Activated CD4-positive, alpha-beta memory T cell treated with anti-CD3 and anti-CD28 coated beads for 36 hours (primary cell): Measurements from ENCODE around the gene ARF5. TPM values are rescaled to one million over a fixed set of nuclear protein-coding genes. Genes with fewer than 3 reads are reported as not detected.

ENCODE experiments used
- CTCF ChIA-PET: fragments of 350-600 bp; sonication (Branson Sonifier 250); formaldehyde crosslinking; loops from one replicate; lab custom pipeline; 2021; ENCODE audit warnings: antibody characterized with exemption, inconsistent platforms; lab: Charles Lee
- POLR2A ChIA-PET: fragments of 350-600 bp; sonication (Branson Sonifier 250); formaldehyde crosslinking; loops from one replicate; lab custom pipeline; 2021; ENCODE audit warnings: antibody characterized with exemption; lab: Charles Lee
- DNase-seq: peaks from one replicate; pipeline ENCODE4 v3.0.0-alpha.2; 2020
- H3K27ac Mint-ChIP-seq: one replicate; pipeline ENCODE4 v1.8.0; 2021; ENCODE audit warnings: mixed read lengths
- H3K27me3 Mint-ChIP-seq: one replicate; pipeline ENCODE4 v1.8.0; 2021; ENCODE audit warnings: mixed read lengths
- H3K36me3 Mint-ChIP-seq: one replicate; pipeline ENCODE4 v1.8.0; 2021; ENCODE audit warnings: mixed read lengths
- H3K4me1 Mint-ChIP-seq: one replicate; pipeline ENCODE4 v1.8.0; 2021; ENCODE audit warnings: low read depth, mixed read lengths
- H3K4me3 Mint-ChIP-seq: one replicate; pipeline ENCODE4 v1.8.0; 2021; ENCODE audit warnings: mild to moderate bottlenecking, mixed read lengths
- H3K9me3 Mint-ChIP-seq: one replicate; pipeline ENCODE4 v1.8.0; 2021; ENCODE audit warnings: mixed read lengths
- intact Hi-C: fragments of 100-400 bp; cut with micrococcal nuclease; formaldehyde crosslinking; loops from one replicate; pipeline ENCODE4 v1.15.1; 2023
- total RNA-seq, 2 experiments: library from RNA; stranded (reverse); gene quantifications; one replicate each; pipeline ENCODE4 v1.2.3, GENCODE V29; 2021

ARF5 gene
- total RNA-seq, 2 experiments from 2014 or later: 128 to 129 TPM

GRCh38 chr7:127578036-127578684 lies 10.1 kb upstream of the ARF5 start:
- Mint-ChIP-seq H3K27ac (no peak overlapping the region), H3K27me3 (no peaks in the 10 kb centered on the region)
- intact Hi-C loops: no loop called here

DNA sequence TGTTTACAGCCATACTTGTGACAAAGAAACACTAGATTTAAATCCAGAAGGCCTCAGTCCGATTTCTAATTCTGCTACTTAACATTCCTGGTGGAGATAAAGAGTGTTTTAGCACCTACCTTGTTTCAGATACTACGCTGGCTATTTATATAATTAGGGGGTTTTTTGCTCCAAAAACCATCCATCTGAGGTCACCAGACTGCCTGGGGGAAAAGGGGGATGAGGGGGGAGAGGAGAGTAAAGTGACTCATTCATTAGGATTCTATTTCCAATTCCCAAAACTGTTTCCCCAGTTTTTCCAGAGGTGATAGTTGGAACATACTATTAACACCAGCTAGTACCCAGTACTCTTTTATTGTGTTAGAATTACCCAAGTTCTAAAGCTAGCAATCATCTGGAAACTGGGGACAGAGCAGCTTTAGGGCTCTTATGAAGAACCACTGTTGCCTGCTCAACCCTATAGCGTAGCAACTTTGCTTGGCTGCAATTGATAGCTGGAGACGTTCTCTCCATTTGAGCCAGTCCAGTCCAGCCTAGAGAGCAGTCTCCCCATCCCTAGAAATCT lies 9.4 kb upstream of the ARF5 start:
- CTCF ChIA-PET: no interaction called here
- POLR2A ChIA-PET: no interaction called here
- no peak overlapping the region for H3K27ac Mint-ChIP-seq
- DNase-seq: no peak
- peaks cover 28% of the 10 kb centered on the region for H3K36me3 Mint-ChIP-seq
- H3K4me1 Mint-ChIP-seq: peaks cover 42% of the 10 kb centered on the region
- no peak overlapping the region for H3K4me3 Mint-ChIP-seq
- H3K27me3 Mint-ChIP-seq: no peaks in the 10 kb centered on the region
- H3K9me3 Mint-ChIP-seq: no peaks in the 10 kb centered on the region
- intact Hi-C loops: no loop called here

More at GRCh38 chr7:127578036-127578684, 10.1 kb upstream of the ARF5 start:
- Mint-ChIP-seq H3K4me1 (peaks cover 36% of the 10 kb centered on the region), H3K4me3 (no peak overlapping the region), H3K9me3 (no peaks in the 10 kb centered on the region), H3K36me3 (peaks cover 25% of the 10 kb centered on the region)
- ChIA-PET POLR2A (no interaction called here), CTCF (no interaction called here)
- DNase-seq: no peak

GRCh38 chr7:127580612-127581011 lies 7.6 kb upstream of the ARF5 start:
- no peak overlapping the region for H3K4me3 Mint-ChIP-seq
- no peaks in the 10 kb centered on the region for H3K9me3 Mint-ChIP-seq
- POLR2A ChIA-PET: no interaction called here
- H3K36me3 Mint-ChIP-seq: peaks cover 28% of the 10 kb centered on the region
- CTCF ChIA-PET: no interaction called here
- no peaks in the 10 kb centered on the region for H3K27me3 Mint-ChIP-seq
- no peak overlapping the region for H3K27ac Mint-ChIP-seq
- peaks cover 54% of the 10 kb centered on the region for H3K4me1 Mint-ChIP-seq
- no peak for DNase-seq
- intact Hi-C loops: loop anchor here (10.0 kb wide), 2 partner anchors 236 to 624 kb away; no protein-coding TSS in a partner anchor

- H3K27ac Mint-ChIP-seq: no peak overlapping the region
- DNase-seq: no peak
- no peak overlapping the region for H3K4me3 Mint-ChIP-seq
- H3K9me3 Mint-ChIP-seq: no peaks in the 10 kb centered on the region
- intact Hi-C loops: loop anchor here (10.0 kb wide), 2 partner anchors 237 to 623 kb away; no protein-coding TSS in a partner anchor
- peaks cover 28% of the 10 kb centered on the region for H3K36me3 Mint-ChIP-seq
- no peaks in the 10 kb centered on the region for H3K27me3 Mint-ChIP-seq
- peaks cover 62% of the 10 kb centered on the region for H3K4me1 Mint-ChIP-seq
- ChIA-PET POLR2A (no interaction called here), CTCF (no interaction called here)
Measured at GRCh38 chr7:127581716-127582115, 6.5 kb upstream of the ARF5 start.

DNA sequence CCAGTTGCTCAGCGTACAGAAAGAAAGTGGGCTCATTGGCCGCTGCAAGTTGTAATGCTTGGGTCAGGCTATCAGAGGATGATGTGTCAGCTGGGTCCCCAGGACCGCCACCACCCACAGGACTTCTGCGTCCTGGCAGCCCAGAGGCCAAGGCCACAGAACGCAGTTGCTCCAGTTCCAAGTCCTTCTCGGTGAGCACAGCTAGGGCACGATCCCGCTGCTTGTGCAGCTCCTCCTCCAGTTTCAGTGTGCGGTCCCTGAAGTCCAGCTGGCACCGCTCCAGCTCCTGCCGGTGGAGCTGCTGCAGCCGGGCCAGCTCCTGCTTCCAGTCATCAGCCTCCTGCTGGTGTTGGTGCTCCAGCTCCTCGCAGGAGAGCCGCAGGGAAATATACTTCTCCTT lies 5.8 kb upstream of the ARF5 start:
- Mint-ChIP-seq H3K4me1 (peaks cover 63% of the 10 kb centered on the region), H3K36me3 (peaks cover 28% of the 10 kb centered on the region), H3K27ac (no peak overlapping the region), H3K4me3 (no peak overlapping the region), H3K9me3 (no peaks in the 10 kb centered on the region), H3K27me3 (no peaks in the 10 kb centered on the region)
- DNase-seq: no peak
- intact Hi-C loops: loop anchor here (10.0 kb wide), 2 partner anchors 238 to 622 kb away; no protein-coding TSS in a partner anchor
- ChIA-PET POLR2A (no interaction called here), CTCF (interaction anchor here (1.3 kb wide), 1 partner anchor 553 kb away, joined by 3 read pairs; no protein-coding TSS in a partner anchor)

- Mint-ChIP-seq H3K36me3 (peaks cover 21% of the 10 kb centered on the region), H3K27me3 (no peaks in the 10 kb centered on the region), H3K9me3 (no peaks in the 10 kb centered on the region), H3K27ac (no peak overlapping the region), H3K4me3 (peak overlapping the region; percentile 88), H3K4me1 (peaks cover 68% of the 10 kb centered on the region)
- CTCF ChIA-PET: interaction anchor here (1.1 kb wide), 1 partner anchor 551 kb away, joined by 4 read pairs; no protein-coding TSS in a partner anchor
- intact Hi-C loops: loop anchor here (1.0 to 10.0 kb wide), 5 partner anchors 67 to 620 kb away; partner anchors contain the start of gene GRM8
- no peak for DNase-seq
- POLR2A ChIA-PET: interaction anchor here (1.2 kb wide), 2 partner anchors 67 to 193 kb away, joined by 5 to 8 read pairs; partner anchors contain the start of genes SND1 and ZNF800
Measured at GRCh38 chr7:127584648-127585043, 3.6 kb upstream of the ARF5 start.

GRCh38 chr7:127585044-127585953 lies 2.9 kb upstream of the ARF5 start, which contains the start of gene GCC1:
TSS of gene GCC1 (minus strand) at chr7:127585596. CDS start at chr7:127585182, 414 bp downstream.
- ChIA-PET POLR2A (interaction anchor here (0.9 to 1.2 kb wide), 4 partner anchors 16 to 193 kb away, joined by 3 to 8 read pairs (median 4); partner anchors contain the start of genes SND1 and ZNF800), CTCF (interaction anchor here (0.7 to 1.1 kb wide), 3 partner anchors 28 to 550 kb away, joined by 3 to 4 read pairs (median 3); no protein-coding TSS in a partner anchor)
- Mint-ChIP-seq H3K9me3 (no peaks in the 10 kb centered on the region), H3K27me3 (no peaks in the 10 kb centered on the region), H3K27ac (peak within 1 kb of the TSS; percentile 64), H3K36me3 (peaks cover 22% of the 10 kb centered on the region), H3K4me1 (peaks cover 69% of the 10 kb centered on the region), H3K4me3 (peak within 1 kb of the TSS; percentile 88)
- intact Hi-C loops: loop anchor here (1.0 to 10.0 kb wide), 5 partner anchors 66 to 620 kb away; partner anchors contain the start of gene GRM8
- peak; percentile 96 for DNase-seq

GRCh38 chr7:127586346-127586745 lies 1.9 kb upstream of the ARF5 start:
- H3K4me1 Mint-ChIP-seq: peaks cover 59% of the 10 kb centered on the region
- no peak overlapping the region for H3K4me3 Mint-ChIP-seq

DNA sequence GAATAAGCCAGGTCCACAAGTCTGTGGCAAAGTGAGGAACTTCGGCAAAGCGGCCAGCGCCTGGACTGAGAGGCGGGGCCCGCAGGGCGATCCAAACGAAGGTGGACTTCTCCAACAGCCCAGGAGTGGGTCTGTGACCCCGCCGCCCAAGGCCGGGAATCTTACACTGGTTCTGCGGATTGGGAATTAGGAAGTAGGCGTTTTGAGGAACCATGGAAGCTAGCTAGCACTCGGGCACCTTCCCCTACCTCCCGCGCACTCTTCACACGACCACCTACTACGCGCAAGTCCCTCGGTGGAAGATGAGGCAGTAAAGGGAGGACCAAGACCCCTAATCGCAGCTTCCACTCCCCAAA lies 570 bp upstream of the ARF5 start:
- Mint-ChIP-seq H3K9me3 (no peaks in the 10 kb centered on the region), H3K4me1 (peaks cover 46% of the 10 kb centered on the region), H3K36me3 (peaks cover 24% of the 10 kb centered on the region), H3K27ac (no peak overlapping the region), H3K4me3 (peak overlapping the region; percentile 68), H3K27me3 (no peaks in the 10 kb centered on the region)
- DNase-seq: no peak
- ChIA-PET CTCF (no interaction called here), POLR2A (interaction anchor here (1.0 to 1.5 kb wide), 2 partner anchors 64 to 195 kb away, joined by 3 to 5 read pairs; partner anchors contain the start of gene ZNF800)
- intact Hi-C loops: loop anchor here (1.0 to 10.0 kb wide), 6 partner anchors 195 to 617 kb away; partner anchors contain the start of genes GRM8 and ZNF800

More at GRCh38 chr7:127586346-127586745, 1.9 kb upstream of the ARF5 start:
- H3K27ac Mint-ChIP-seq: no peak overlapping the region
- intact Hi-C loops: loop anchor here (5.0 to 10.0 kb wide), 3 partner anchors 242 to 618 kb away; partner anchors contain the start of gene GRM8
- ChIA-PET CTCF (no interaction called here), POLR2A (no interaction called here)
- no peak for DNase-seq
- peaks cover 25% of the 10 kb centered on the region for H3K36me3 Mint-ChIP-seq
- no peaks in the 10 kb centered on the region for H3K9me3 Mint-ChIP-seq
- no peaks in the 10 kb centered on the region for H3K27me3 Mint-ChIP-seq

- peak; percentile 49 for DNase-seq
- H3K4me3 Mint-ChIP-seq: peak overlapping the region; percentile 85
- intact Hi-C loops: loop anchor here (1.0 to 10.0 kb wide), 6 partner anchors 196 to 616 kb away; partner anchors contain the start of genes GRM8 and ZNF800
- H3K27ac Mint-ChIP-seq: peak overlapping the region; percentile 74
- CTCF ChIA-PET: interaction anchor here (1.2 kb wide), 1 partner anchor 241 kb away, joined by 3 read pairs; no protein-coding TSS in a partner anchor
- peaks cover 16% of the 10 kb centered on the region for H3K36me3 Mint-ChIP-seq
- no peaks in the 10 kb centered on the region for H3K27me3 Mint-ChIP-seq
- peaks cover 34% of the 10 kb centered on the region for H3K4me1 Mint-ChIP-seq
- no peaks in the 10 kb centered on the region for H3K9me3 Mint-ChIP-seq
- POLR2A ChIA-PET: interaction anchor here (1.5 kb wide), 1 partner anchor 196 kb away, joined by 5 read pairs; the partner anchor contains the start of gene ZNF800
Measured at GRCh38 chr7:127588697-127589482, 679 bp downstream of the ARF5 start.
